Testis (tissue), 2 donors: Measurements from ENCODE around the gene SNED1.

ENCODE experiments used
- POLR2A ChIP-seq: fragments of 450-650 bp; IDR thresholded peaks from one replicate; pipeline ENCODE4 v1.6.1; 2017; ENCODE audit warnings: antibody characterized with exemption, mild to moderate bottlenecking, moderate library complexity
- TF ChIP-seq, protein P1 (sequence below), 3 experiments: fragments of 450-650 bp in 2 of 3; fragments of 200-600 bp in 1 of 3; sonication (generic) in 1 of 3; IDR thresholded peaks; one replicate each; pipeline ENCODE4 v1.5.1; 2016 to 2019; ENCODE audit warnings: antibody characterized with exemption in 3 of 3, mild to moderate bottlenecking in 2 of 3, moderate library complexity in 1 of 3

GRCh38 chr2:241033336-241033987 is 35.0 kb downstream of the SNED1 start:
- TF ChIP-seq, protein P1, sequence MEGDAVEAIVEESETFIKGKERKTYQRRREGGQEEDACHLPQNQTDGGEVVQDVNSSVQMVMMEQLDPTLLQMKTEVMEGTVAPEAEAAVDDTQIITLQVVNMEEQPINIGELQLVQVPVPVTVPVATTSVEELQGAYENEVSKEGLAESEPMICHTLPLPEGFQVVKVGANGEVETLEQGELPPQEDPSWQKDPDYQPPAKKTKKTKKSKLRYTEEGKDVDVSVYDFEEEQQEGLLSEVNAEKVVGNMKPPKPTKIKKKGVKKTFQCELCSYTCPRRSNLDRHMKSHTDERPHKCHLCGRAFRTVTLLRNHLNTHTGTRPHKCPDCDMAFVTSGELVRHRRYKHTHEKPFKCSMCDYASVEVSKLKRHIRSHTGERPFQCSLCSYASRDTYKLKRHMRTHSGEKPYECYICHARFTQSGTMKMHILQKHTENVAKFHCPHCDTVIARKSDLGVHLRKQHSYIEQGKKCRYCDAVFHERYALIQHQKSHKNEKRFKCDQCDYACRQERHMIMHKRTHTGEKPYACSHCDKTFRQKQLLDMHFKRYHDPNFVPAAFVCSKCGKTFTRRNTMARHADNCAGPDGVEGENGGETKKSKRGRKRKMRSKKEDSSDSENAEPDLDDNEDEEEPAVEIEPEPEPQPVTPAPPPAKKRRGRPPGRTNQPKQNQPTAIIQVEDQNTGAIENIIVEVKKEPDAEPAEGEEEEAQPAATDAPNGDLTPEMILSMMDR (IDR thresholded peaks at IDR 0.05) = no peak
- TF ChIP-seq POLR2A = no peak
